SK-N-SH treated with all-trans-retinoic acid at 6 μM for 48 hours (cell line): ENCODE measurements around the gene JPH3.

Source experiments
- ATAC-seq: fragments of 200-7000 bp; cut with Tn5 transposase; 3 replicates; pipeline ENCODE4 v1.9.1; 2020; ENCODE audit warnings: mild to moderate bottlenecking, moderate library complexity
- ARNTL ChIP-seq: fragments of 450-650 bp; formaldehyde crosslinking; IDR thresholded peaks from 2 replicates; pipeline ENCODE4 v1.5.0; 2020; ENCODE audit warnings: low read depth, mild to moderate bottlenecking, moderate library complexity, borderline replicate concordance
- BACH2 ChIP-seq: fragments of 250-450 bp; sonication (Bioruptor Pico); IDR thresholded peaks from 2 replicates; pipeline ENCODE4 v1.9.0; 2021; ENCODE audit warnings: mild to moderate bottlenecking, borderline replicate concordance
- CREB5 ChIP-seq: fragments of 250-450 bp; sonication (Bioruptor Pico); IDR thresholded peaks from 2 replicates; pipeline ENCODE4 v1.5.1; 2020; ENCODE audit warnings: low read depth, mild to moderate bottlenecking, moderate library complexity
- CSDC2 ChIP-seq: fragments of 250-450 bp; sonication (Bioruptor Pico); IDR thresholded peaks from 2 replicates; pipeline ENCODE4 v1.5.0; 2020; ENCODE audit warnings: mild to moderate bottlenecking, moderate library complexity
- ESRRG ChIP-seq: fragments of 250-450 bp; sonication (Bioruptor Pico); IDR thresholded peaks from 2 replicates; pipeline ENCODE4 v1.6.1; 2021; ENCODE audit warnings: mild to moderate bottlenecking
- GLIS3 ChIP-seq: fragments of 250-450 bp; sonication (Bioruptor Pico); IDR thresholded peaks from 2 replicates; pipeline ENCODE4 v1.5.0; 2020; ENCODE audit warnings: mild to moderate bottlenecking, moderate library complexity
- ISL1 ChIP-seq: fragments of 250-450 bp; sonication (Bioruptor Pico); IDR thresholded peaks from 2 replicates; pipeline ENCODE4 v2.1.2; 2022; ENCODE audit warnings: mild to moderate bottlenecking, moderate library complexity
- OSR1 ChIP-seq: fragments of 250-450 bp; sonication (Bioruptor Pico); IDR thresholded peaks from 2 replicates; pipeline ENCODE4 v1.8.0; 2022; ENCODE audit warnings: moderate library complexity, mild to moderate bottlenecking, inconsistent platforms
- PATZ1 ChIP-seq: fragments of 250-450 bp; sonication (Bioruptor Pico); IDR thresholded peaks from 2 replicates; pipeline ENCODE4 v1.8.0; 2020; ENCODE audit warnings: mild to moderate bottlenecking, moderate library complexity, borderline replicate concordance
- POU6F1 ChIP-seq: fragments of 250-450 bp; sonication (Bioruptor Pico); IDR thresholded peaks from 2 replicates; pipeline ENCODE4 v1.8.0; 2021; ENCODE audit warnings: low read depth, mild to moderate bottlenecking, moderate library complexity, borderline replicate concordance
- PPARA ChIP-seq: fragments of 250-450 bp; sonication (Bioruptor Pico); IDR thresholded peaks from 2 replicates; pipeline ENCODE4 v1.5.0; 2020; ENCODE audit warnings: mild to moderate bottlenecking, borderline replicate concordance
- RARB ChIP-seq: fragments of 250-450 bp; sonication (Bioruptor Pico); IDR thresholded peaks from 2 replicates; pipeline ENCODE4 v1.8.0; 2021; ENCODE audit warnings: mild to moderate bottlenecking, moderate library complexity
- SNAI2 ChIP-seq: fragments of 250-450 bp; sonication (Bioruptor Pico); IDR thresholded peaks from 2 replicates; pipeline ENCODE4 v1.5.0; 2020; ENCODE audit warnings: mild to moderate bottlenecking, moderate library complexity
- TCF4 ChIP-seq: fragments of 250-450 bp; sonication (Bioruptor Pico); IDR thresholded peaks from 2 replicates; pipeline ENCODE4 v1.8.0; 2021; ENCODE audit warnings: mild to moderate bottlenecking, moderate library complexity, borderline replicate concordance
- TOX ChIP-seq: fragments of 250-450 bp; sonication (Bioruptor Pico); IDR thresholded peaks from 2 replicates; pipeline ENCODE4 v1.8.0; 2021; ENCODE audit warnings: mild to moderate bottlenecking, moderate library complexity, borderline replicate concordance
- TSHZ2 ChIP-seq: fragments of 250-450 bp; sonication (Bioruptor Pico); IDR thresholded peaks from 2 replicates; pipeline ENCODE4 v1.5.0; 2020; ENCODE audit warnings: mild to moderate bottlenecking, moderate library complexity
- ZFP3 ChIP-seq: fragments of 250-450 bp; sonication (Bioruptor Pico); IDR thresholded peaks from 2 replicates; pipeline ENCODE4 v1.5.0; 2020; ENCODE audit warnings: mild to moderate bottlenecking, moderate library complexity
- ZNF565 ChIP-seq: fragments of 450-650 bp; formaldehyde crosslinking; conservative IDR thresholded peaks from 2 replicates; pipeline ENCODE4 v1.5.0; 2020; ENCODE audit warnings: low read depth, mild to moderate bottlenecking, moderate library complexity
- ZNF70 ChIP-seq: fragments of 450-650 bp; formaldehyde crosslinking; IDR thresholded peaks from 2 replicates; pipeline ENCODE4 v1.5.0; 2020; ENCODE audit warnings: mild to moderate bottlenecking, moderate library complexity
- ZNF8 ChIP-seq: fragments of 450-650 bp; formaldehyde crosslinking; IDR thresholded peaks from 2 replicates; pipeline ENCODE4 v1.5.0; 2020; ENCODE audit warnings: mild to moderate bottlenecking, moderate library complexity

The JPH3 gene

GRCh38 chr16:87615621-87616041 is 13.3 kb downstream of the JPH3 start:
- ATAC-seq: no peak

GRCh38 chr16:87616556-87616955 is 14.2 kb downstream of the JPH3 start:
- ATAC-seq: no peak
- no peak for TF ChIP-seq RARB (CRISPR knock-in tag)
- TF ChIP-seq TSHZ2: no peak

More at GRCh38 chr16:87615621-87616041, 13.3 kb downstream of the JPH3 start:
- TF ChIP-seq ZNF70 (no peak), SNAI2 (no peak), PPARA (CRISPR knock-in tag) (no peak), POU6F1 (CRISPR knock-in tag) (no peak), ARNTL (no peak), ZNF8 (CRISPR knock-in tag) (no peak), GLIS3 (CRISPR knock-in tag) (no peak), TSHZ2 (no peak), BACH2 (no peak), RARB (CRISPR knock-in tag) (no peak), CSDC2 (CRISPR knock-in tag) (no peak), ZNF565 (CRISPR knock-in tag) (no peak), ZFP3 (CRISPR knock-in tag) (no peak)

- ATAC-seq: no peak
- no peak for TF ChIP-seq PATZ1 (CRISPR knock-in tag)
- TF ChIP-seq TCF4 (CRISPR knock-in tag): no peak
- no peak for TF ChIP-seq CSDC2 (CRISPR knock-in tag)
- TF ChIP-seq OSR1 (CRISPR knock-in tag): no peak
- TF ChIP-seq ARNTL: no peak
- no peak for TF ChIP-seq ESRRG (CRISPR knock-in tag)
- TF ChIP-seq SNAI2: no peak
- TF ChIP-seq GLIS3 (CRISPR knock-in tag): no peak
- TF ChIP-seq CREB5: no peak
- no peak for TF ChIP-seq BACH2
- TF ChIP-seq TSHZ2: no peak
- no peak for TF ChIP-seq TOX (CRISPR knock-in tag)
- TF ChIP-seq ISL1 (CRISPR knock-in tag): no peak
Observed at GRCh38 chr16:87618216-87618615, 15.9 kb downstream of the JPH3 start.
